K562 (cell line): ENCODE results near the gene LMBR1. TPM values are rescaled to one million over a fixed set of nuclear protein-coding genes. Genes with fewer than 3 reads are reported as not detected.

Experiments used
- ATF3 ChIP-seq, 2 experiments: fragments of 450-650 bp in 1 of 2; sonication (generic) in 1 of 2; formaldehyde crosslinking in 1 of 2; IDR thresholded peaks in 1 of 2; conservative IDR thresholded peaks in 1 of 2; 2 replicates each; pipeline versions ENCODE4 v1.6.1 to v1.8.1; 2016 to 2023; ENCODE audit warnings: mild to moderate bottlenecking in 2 of 2, moderate library complexity in 2 of 2, inconsistent platforms in 1 of 2, missing genetic modification reagents in 1 of 2
- E4F1 ChIP-seq: fragments of 250-450 bp; sonication (Bioruptor Pico); IDR thresholded peaks from 2 replicates; pipeline ENCODE4 v1.5.0; 2021; ENCODE audit warnings: mild to moderate bottlenecking, borderline replicate concordance
- FOSL1 ChIP-seq: fragments of 200-800 bp; sonication (Bioruptor generic); conservative IDR thresholded peaks from 2 replicates; pipeline ENCODE4 v1.6.1; 2016; ENCODE audit warnings: missing genetic modification characterization, missing compliant biosample characterization
- GTF2E2 ChIP-seq: fragments of 200-800 bp; sonication (Bioruptor generic); IDR thresholded peaks from 2 replicates; pipeline ENCODE4 v1.6.1; 2016; ENCODE audit warnings: missing genetic modification characterization, missing compliant biosample characterization
- HDAC8 ChIP-seq: fragments of 450-650 bp; IDR thresholded peaks from 2 replicates; pipeline ENCODE4 v1.6.1; 2016; ENCODE audit warnings: mild to moderate bottlenecking, missing genetic modification characterization, moderate library complexity, missing compliant biosample characterization
- JUND ChIP-seq, 2 experiments: IDR thresholded peaks; 2 replicates in 1 of 2; 3 replicates in 1 of 2; pipeline ENCODE4 v1.6.1; 2011; ENCODE audit warnings: borderline replicate concordance in 2 of 2, low read depth in 2 of 2, low read length in 2 of 2, improper control_type of control experiment in 1 of 2, missing biosample characterization in 1 of 2, missing genetic modification characterization in 1 of 2, missing genetic modification reagents in 1 of 2
- MBD2 ChIP-seq: sonication (generic); IDR thresholded peaks from 2 replicates; pipeline ENCODE4 v1.6.1; 2016; ENCODE audit warnings: low read depth, borderline replicate concordance
- MED1 ChIP-seq: sonication (generic); formaldehyde crosslinking; IDR thresholded peaks from 2 replicates; pipeline ENCODE4 v1.8.1; 2023; ENCODE audit warnings: missing genetic modification reagents, borderline replicate concordance
- RHOXF2B ChIP-seq: fragments of 250-450 bp; sonication (Bioruptor Pico); conservative IDR thresholded peaks from 2 replicates; pipeline ENCODE4 v1.5.1; 2021
- SRSF3 ChIP-seq: fragments of 200-400 bp; formaldehyde crosslinking; IDR thresholded peaks from 2 replicates; pipeline ENCODE4 v1.6.1; 2016; ENCODE audit warnings: mild to moderate bottlenecking, low read length, moderate library complexity; ENCODE audit not compliant: insufficient read depth
- USF1 ChIP-seq: sonication (generic); formaldehyde crosslinking; IDR thresholded peaks from 2 replicates; pipeline ENCODE4 v1.9.0; 2022; ENCODE audit warnings: mild to moderate bottlenecking, missing genetic modification reagents
- ZBTB33 ChIP-seq: sonication (generic); formaldehyde crosslinking; IDR thresholded peaks from 2 replicates; pipeline ENCODE4 v1.8.1; 2023; ENCODE audit warnings: mild to moderate bottlenecking, missing genetic modification reagents
- ZFP1 ChIP-seq: fragments of 450-650 bp; formaldehyde crosslinking; IDR thresholded peaks from 2 replicates; pipeline ENCODE4 v1.4.0; 2020; ENCODE audit warnings: mild to moderate bottlenecking, mixed read lengths
- ZNF436 ChIP-seq: fragments of 250-450, 450-650 bp; sonication (Bioruptor Pico); formaldehyde crosslinking; IDR thresholded peaks from 2 replicates; pipeline ENCODE4 v1.7.0; 2020; ENCODE audit warnings: mild to moderate bottlenecking
- ZNF695 ChIP-seq: fragments of 450-650 bp; formaldehyde crosslinking; IDR thresholded peaks from 2 replicates; pipeline ENCODE4 v1.4.0; 2020; ENCODE audit warnings: mild to moderate bottlenecking, moderate library complexity
- ZNF766 ChIP-seq: fragments of 200-800 bp; sonication (Bioruptor generic); conservative IDR thresholded peaks from 2 replicates; pipeline ENCODE4 v1.6.1; 2016; ENCODE audit warnings: missing genetic modification characterization, missing compliant biosample characterization
- polyA plus RNA-seq, 8 experiments: library from polyadenylated mRNA; depleted of rRNA in 4 of 8; stranded (reverse) in 5 of 8; unstranded in 3 of 8; fragments of >200 nt; fragmentation: Nextera tagmentation in 2 of 8; fragmentation: Illumina TruSeq in 1 of 8; extraction: Ambion mirVana in 2 of 8; extraction: Trizol in 1 of 8; gene quantifications; 2 replicates each; pipeline versions ENCODE4 v1.2.1 to v1.2.3, GENCODE V29; 2011 to 2014; ENCODE audit warnings: inconsistent platforms in 1 of 8, missing spikeins in 1 of 8
- total RNA-seq, 7 experiments: library from RNA; depleted of rRNA in 6 of 7; stranded (reverse); fragments of >200 nt in 6 of 7; fragmentation: Illumina TruSeq in 2 of 7; extraction: Trizol in 2 of 7; gene quantifications; 2 replicates each; pipeline versions ENCODE4 v1.2.1 to v1.2.3, GENCODE V29; 2011 to 2021; ENCODE audit warnings: low replicate concordance in 1 of 7

Gene LMBR1
- total and polyA plus RNA-seq, 9 of the 15 experiments (the other 6 are each of a cell fraction or from before 2014, with no cell fraction given) = 7.7 to 90.0 (median 59.9) TPM

GRCh38 chr7:156751319-156751718 lies 141.7 kb downstream of the LMBR1 start (continued):
- TF ChIP-seq ATF3 (IDR thresholded peaks at IDR 0.05) (0 out of 2 replicates have a peak, but pooled peaks have one; percentile 44), ATF3 (CRISPR knock-in tag; conservative IDR thresholded peaks at IDR 0.05) (no peak), E4F1 (no peak), SRSF3 (no peak), ZNF436 (CRISPR knock-in tag) (no peak), JUND (IDR thresholded peaks at IDR 0.05; ENCODE audit: borderline replicate concordance, low read depth, low read length) (no peak), JUND (tag; IDR thresholded peaks at IDR 0.05; ENCODE audit: borderline replicate concordance, low read depth, low read length) (peak; percentile 35; the same call in 1 of the 3 replicates), MED1 (no peak), GTF2E2 (no peak), USF1 (no peak), MBD2 (no peak), HDAC8 (tag) (no peak), RHOXF2B (CRISPR knock-in tag) (no peak), FOSL1 (peak; percentile 98), ZBTB33 (CRISPR knock-in tag) (peak; percentile 40; the same call in 1 of the 2 replicates), ZNF766 (CRISPR knock-in tag) (no peak), ZNF695 (CRISPR knock-in tag) (no peak), ZFP1 (CRISPR knock-in tag) (no peak)
